NCI-H82 treated with DMSO at 0.1 percent for 48 hours (cell line): Measurements from ENCODE around the gene KMT5C.

Experiments
- DNase-seq: peaks from one replicate; lab custom pipeline; 2025; ENCODE audit not compliant: unreplicated experiment; lab: John Stamatoyannopoulos, UW

Gene KMT5C

GRCh38 chr19:55346725-55347441 lies 7.2 kb downstream of the KMT5C start:
- no peak for DNase-seq

DNA sequence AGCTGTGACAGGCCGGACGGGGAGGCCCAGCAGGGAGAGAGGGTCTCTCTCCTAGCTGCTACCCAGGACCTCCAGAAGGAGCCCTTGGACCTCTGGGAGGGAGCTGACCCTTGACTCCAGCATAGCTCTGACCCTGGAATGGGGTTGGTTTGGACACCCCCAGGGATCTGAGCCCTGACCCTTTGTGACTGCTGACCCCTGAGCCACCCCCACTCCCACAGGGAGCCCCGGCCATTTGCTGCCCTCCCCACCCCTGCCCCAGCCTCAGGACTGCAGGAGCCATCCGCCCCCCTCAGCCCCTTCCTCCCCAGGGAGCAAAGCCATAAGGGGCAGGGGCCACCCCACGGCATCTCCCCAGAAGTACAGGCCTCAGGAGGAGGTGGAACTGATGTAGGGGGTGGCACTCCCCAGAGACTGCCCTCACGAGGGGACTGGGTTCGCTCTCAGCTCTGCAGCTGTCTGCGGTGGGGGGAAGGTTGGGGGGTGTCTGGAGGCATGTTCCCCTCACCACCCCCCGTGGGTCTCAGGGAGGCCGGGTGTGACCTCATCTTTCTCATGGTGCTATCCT lies 7.8 kb downstream of the KMT5C start:
- no peak for DNase-seq

- DNase-seq: no peak
Measured at GRCh38 chr19:55348317-55349034, 8.8 kb downstream of the KMT5C start.

DNA sequence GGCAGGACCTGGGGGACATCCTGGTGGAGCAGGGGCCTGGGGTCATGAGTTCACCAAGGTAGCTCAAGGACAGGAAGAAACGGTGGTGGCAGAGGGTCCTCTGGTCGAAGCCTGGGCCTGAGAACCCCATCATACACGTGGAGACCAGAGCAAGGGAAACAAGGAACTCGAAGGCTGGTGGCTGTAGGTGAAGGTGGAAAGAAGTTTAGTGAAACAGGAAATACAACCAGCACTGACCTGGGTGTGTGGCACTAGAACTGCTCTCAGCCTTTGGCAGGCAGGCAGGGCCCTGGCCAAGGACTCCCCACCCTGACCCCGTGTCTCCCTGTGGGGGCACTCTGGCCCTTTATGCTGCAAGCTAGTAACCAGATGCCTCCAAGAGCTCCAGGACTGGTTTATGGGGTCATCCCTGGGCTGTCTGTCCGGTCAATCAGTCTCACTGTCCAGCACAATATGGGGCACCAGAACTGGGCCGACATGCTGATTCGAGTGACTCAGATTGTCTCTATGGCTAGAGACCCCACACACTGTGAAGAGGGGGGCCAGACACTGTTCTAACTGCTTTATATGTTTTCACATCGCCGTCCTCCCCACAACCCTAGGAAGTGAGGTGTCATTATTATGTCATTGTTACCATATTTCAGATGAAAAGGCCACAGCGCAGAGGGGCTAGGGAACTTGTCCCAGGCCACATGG lies 11.1 kb downstream of the KMT5C start:
- DNase-seq: no peak

GRCh38 chr19:55352040-55352439 lies 12.4 kb downstream of the KMT5C start:
- no peak for DNase-seq

DNA sequence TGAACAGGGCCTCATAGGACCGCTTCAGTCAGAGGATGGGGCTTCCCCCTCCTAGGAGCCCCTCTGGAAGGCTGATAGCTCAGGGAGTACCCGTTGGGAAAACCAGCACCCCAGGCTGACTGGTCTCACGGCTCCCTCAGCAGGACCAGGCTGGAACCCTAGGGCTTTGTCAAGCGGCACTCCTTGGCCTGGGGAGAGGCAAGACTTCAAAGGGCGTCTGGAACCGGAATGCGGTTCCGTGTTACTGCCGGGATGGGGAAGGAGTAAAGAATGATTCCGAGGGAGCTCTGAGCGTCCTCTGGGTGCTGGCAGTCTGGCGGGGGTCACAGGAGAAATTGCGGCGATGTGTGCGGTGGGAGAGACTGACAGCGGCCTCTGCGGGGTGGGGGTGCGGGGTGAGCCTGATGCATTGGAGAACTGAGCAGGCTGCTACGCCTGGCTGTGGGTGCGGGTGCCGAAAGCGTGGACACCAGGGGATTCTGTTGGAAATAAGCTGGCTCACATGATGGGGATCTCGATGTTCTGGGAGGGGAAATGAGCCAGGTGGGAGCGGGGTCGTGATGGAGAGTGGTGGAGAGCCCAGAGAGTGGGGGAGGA lies 13.0 kb downstream of the KMT5C start:
- DNase-seq: no peak

- DNase-seq: no peak
Measured at GRCh38 chr19:55353356-55353802, 13.7 kb downstream of the KMT5C start.

DNA sequence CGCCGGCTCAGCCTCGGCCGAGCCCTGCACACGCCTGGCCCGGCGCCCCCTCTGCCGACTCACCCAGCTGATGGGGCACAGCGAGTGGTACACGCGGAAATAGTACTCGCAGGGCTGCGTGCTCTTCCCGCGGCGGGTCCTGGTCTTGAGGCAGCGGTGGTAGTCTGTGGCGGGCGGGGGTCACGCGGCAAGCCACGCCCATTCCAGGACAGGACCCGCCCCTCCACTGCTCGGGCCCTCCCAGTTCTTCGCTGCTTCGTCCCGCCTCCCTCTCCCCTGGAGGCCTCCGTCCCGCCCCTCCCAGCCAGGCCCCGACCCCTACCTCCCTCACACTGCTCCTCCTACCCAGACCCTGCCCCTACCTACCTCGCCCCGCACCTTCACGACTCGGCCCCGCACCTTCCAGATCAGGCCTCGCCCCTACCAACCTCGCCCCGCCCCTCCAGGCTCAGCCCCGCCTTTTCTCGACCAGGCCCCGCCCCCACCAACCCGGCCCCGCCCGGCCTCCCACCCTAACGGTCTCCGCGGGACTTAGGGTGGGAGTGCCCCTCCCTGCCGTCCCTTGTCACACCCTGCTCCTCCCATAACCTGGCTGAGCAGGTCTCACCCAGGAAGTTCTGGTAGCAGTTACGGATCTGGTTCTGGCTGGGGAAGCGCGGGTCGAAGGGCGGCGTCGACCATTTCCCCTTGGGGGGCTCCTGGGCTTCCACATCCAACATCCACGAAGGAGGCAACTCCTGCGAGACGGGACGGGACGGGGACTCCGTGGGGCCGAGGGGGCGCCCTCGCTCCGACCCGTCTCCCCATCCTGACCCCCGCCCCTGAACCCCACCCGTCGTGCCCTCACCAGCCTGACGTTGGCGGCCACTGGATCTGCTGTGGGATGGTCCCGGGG lies 14.4 kb downstream of the KMT5C start:
- DNase-seq: peak; percentile 11

DNA sequence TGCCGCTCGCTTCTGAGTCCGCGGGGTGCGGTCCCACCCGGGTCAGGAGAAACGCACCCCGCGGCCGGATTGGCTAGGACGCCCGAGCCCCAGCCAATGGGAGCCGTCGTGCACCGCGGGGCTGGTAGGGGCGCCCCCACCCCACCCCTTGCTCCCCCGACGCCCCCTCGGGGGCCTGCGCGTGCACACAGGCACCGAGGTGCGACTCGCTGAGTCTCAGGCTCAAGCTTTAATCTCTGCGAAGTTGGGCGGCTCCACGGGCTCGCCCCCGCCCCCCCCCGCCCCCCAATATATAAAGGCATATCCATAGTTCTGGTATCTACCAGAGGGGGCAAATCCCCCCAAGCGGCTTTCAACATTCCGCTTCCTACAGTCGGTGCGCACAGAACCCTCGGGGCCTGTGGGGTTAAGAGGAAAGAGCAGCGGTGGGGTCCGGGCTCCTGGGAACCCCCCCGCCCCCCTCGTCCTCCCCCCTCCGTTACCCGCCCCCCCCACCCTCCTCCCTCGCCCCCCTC lies 15.1 kb downstream of the KMT5C start, which contains the start of gene COX6B2:
Gene COX6B2, minus strand, starts transcription at position 22 of the 515 bp plus-strand sequence. CDS start 198 bp downstream, outside the sequence.
- no peak for DNase-seq

GRCh38 chr19:55355213-55355821 lies 15.6 kb downstream of the KMT5C start:
- DNase-seq: no peak

DNA sequence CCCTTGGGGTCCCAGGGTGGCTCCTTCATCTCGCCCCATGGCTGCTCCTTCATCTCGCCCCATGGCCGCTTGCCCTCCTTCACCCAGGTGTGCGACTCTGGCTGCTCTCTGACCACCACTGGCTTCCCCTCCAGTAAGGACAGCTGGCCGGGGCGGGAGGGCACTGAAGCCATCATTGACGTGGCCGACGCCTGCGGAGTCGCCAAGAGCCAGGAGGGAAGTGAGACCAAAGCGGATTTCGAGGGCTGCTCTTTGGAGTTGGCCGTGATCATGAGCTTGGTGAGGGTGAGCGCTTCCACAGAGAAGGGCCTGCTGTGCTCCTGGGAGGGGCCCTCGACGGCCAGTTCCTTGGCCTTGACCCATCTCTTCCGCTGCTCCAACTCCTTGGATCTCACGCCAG lies 18.8 kb downstream of the KMT5C start:
- no peak for DNase-seq

DNA sequence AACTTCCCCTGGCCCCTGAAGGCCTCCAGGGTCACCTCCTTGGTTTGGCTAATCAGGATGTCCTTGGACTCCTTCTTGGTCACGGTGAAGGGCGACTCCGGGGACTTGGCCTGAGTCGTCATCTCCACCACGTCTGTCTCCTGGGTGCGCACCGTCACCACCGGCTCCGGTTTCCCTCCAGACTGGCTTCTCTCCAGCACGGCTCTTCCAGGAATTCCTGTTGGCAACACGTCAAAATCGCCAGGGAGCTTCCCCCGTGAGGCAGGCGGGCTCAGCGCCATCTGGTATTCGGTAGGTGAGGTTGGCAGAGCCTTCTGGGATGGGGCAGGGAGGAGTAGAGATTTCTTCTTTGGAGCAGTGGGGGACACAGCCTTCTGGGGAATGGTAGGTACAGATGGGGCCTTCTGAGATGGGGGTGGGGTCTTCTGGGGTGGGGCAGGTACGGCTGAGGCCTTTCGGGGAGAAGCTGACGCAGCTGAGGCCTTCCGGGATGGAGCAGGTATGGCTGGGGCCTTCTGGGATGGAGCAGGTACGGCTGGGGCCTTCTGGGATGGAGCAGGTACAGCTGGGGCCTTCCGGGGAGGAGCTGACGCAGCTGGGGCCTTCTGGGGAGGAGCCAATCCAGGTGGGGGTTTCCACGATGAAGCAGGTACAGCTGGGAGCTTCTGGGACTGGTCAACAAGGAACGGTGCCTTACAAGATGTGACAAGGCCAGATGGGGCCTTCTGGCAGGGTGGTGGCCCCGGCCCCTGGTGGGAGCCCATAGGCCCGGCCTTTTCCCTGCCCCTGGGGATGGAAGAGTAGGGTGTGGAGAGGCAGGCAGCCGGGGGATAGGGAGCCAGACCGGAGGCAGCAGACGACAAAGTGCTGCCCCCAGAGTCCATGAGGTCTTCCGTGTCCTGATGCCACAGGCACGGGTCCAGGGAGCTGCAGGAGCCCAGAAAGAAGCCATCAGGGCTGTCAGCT lies 19.6 kb downstream of the KMT5C start:
- no peak for DNase-seq

GRCh38 chr19:55360902-55361301 lies 21.2 kb downstream of the KMT5C start:
- no peak for DNase-seq

- no peak for DNase-seq
Measured at GRCh38 chr19:55362174-55362989, 22.7 kb downstream of the KMT5C start.

- DNase-seq: no peak
Measured at GRCh38 chr19:55362990-55363716, 23.5 kb downstream of the KMT5C start, which contains the start of gene GARIN5B. GARIN5B (minus strand) TSS chr19:55363260; CDS start chr19:55363066, 194 bp downstream.

- no peak for DNase-seq
Measured at GRCh38 chr19:55365245-55365644, 25.6 kb downstream of the KMT5C start.

- no peak for DNase-seq
Measured at GRCh38 chr19:55365964-55366363, 26.3 kb downstream of the KMT5C start.
